NCI-H146 treated with DMSO at 0.1 percent for 48 hours (cell line): ENCODE measurements around the gene GOLGA6C.
"Not testable (repeated sequence)": the region's sequence is repeated elsewhere in the genome, so short reads cannot be mapped to it uniquely, and the experiment has no call there.

Experiments
- DNase-seq: peaks from one replicate; lab custom pipeline; 2025; ENCODE audit not compliant: unreplicated experiment; lab: John Stamatoyannopoulos, UW

GOLGA6C gene

GRCh38 chr15:75314552-75315290 lies 56.6 kb downstream of the GOLGA6C start:
- DNase-seq = no peak

GRCh38 chr15:75319231-75319897 lies 61.2 kb downstream of the GOLGA6C start:
- DNase-seq = not testable (repeated sequence)
